ENCODE results near the gene IDH1. TPM values are rescaled to one million over a fixed set of nuclear protein-coding genes. Genes with fewer than 3 reads are reported as not detected.
A peak's percentile ranks its signal among the peaks of the same experiment; 100 is the strongest.

The IDH1 gene
- total and polyA plus RNA-seq, 10 of the 15 experiments (the other 5 are each of a cell fraction or from before 2014, with no cell fraction given): 39.0 to 114 (median 55.0) TPM

- peaks cover 8% of the 10 kb centered on the region for H3K4me1 ChIP-seq (ENCODE audit: control insufficient read depth, insufficient read depth, low read length)
- peak overlapping the region; percentile 86 for H3K4me3 ChIP-seq
- intact Hi-C loops (cut with micrococcal nuclease; ENCODE audit: unreplicated experiment) (loop anchor here (1.0 to 10.0 kb wide), 4 partner anchors 48 to 732 kb away; partner anchors contain the start of gene METTL21A), in situ Hi-C loops (cut with MboI) (no loop called here)
- FAIRE-seq (no peak), ATAC-seq (no peak), DNase-seq (ENCODE audit: low read depth, low spot score) (no peak)
- peak overlapping the region; percentile 57; the same call in 1 of the 2 replicates for H2AFZ ChIP-seq (ENCODE audit: control insufficient read depth, low read depth, low read length)
- SMC1A ChIA-PET (ENCODE audit: uncharacterized antibody, unreplicated experiment): interaction anchor here (0.7 to 8.9 kb wide), 11 partner anchors 8 to 642 kb away, joined by 3 to 77 read pairs (median 3); partner anchors contain the start of genes IDH1 and METTL21A
- H3K9me3 ChIP-seq (replicated peaks; ENCODE audit: control insufficient read depth, insufficient read depth, low read length): no peaks in the 10 kb centered on the region
- no peaks in the 10 kb centered on the region for H3K27me3 ChIP-seq (replicated peaks in 1 of 2; ENCODE audit: control insufficient read depth in 2 of 2, insufficient read depth in 2 of 2, low read length in 1 of 2)
- peak overlapping the region; percentile 86 for H3K9ac ChIP-seq (ENCODE audit: control insufficient read depth, insufficient read depth, low read length)
- no peaks in the 10 kb centered on the region for H4K20me1 ChIP-seq (ENCODE audit: control insufficient read depth, insufficient read depth)
- BruUV-seq (replicated peaks): TSS peak; percentile 72
- CTCF ChIA-PET: interaction anchor here (1.0 to 6.2 kb wide), 6 partner anchors 9 to 53 kb away, joined by 3 to 69 read pairs (median 4); partner anchors contain the start of gene IDH1
- H3K4me2 ChIP-seq (ENCODE audit: control insufficient read depth, insufficient read depth): peak overlapping the region; percentile 88
- H3K79me2 ChIP-seq (ENCODE audit: control insufficient read depth, insufficient read depth, low read length): peaks cover 39% of the 10 kb centered on the region
- WGBS (ENCODE audit: insufficient coverage, insufficient replicate concordance, low lambda C conversion rate, missing lambda C conversion rate): 4% methylated on average over 3 of the region's 3 CpGs
- POLR2A ChIA-PET: interaction anchor here (1.1 to 5.7 kb wide), 7 partner anchors 8 to 53 kb away, joined by 3 to 68 read pairs (median 6); partner anchors contain the start of gene IDH1
- RAD21 ChIA-PET (ENCODE audit: unreplicated experiment): interaction anchor here (0.7 to 5.3 kb wide), 12 partner anchors 11 to 91 kb away, joined by 3 to 43 read pairs (median 4); partner anchors contain the start of gene IDH1
- H3K27ac ChIP-seq (ENCODE audit: control insufficient read depth, insufficient read depth): peak overlapping the region; percentile 93
- H3K36me3 ChIP-seq (ENCODE audit: control insufficient read depth in 2 of 2, insufficient read depth in 2 of 2, low read length in 1 of 2): no peaks in the 10 kb centered on the region
- TF ChIP-seq PAX5 (IDR thresholded peaks at IDR 0.05; ENCODE audit: borderline replicate concordance, low read depth, low read length): no peak
- TF ChIP-seq, protein P1, sequence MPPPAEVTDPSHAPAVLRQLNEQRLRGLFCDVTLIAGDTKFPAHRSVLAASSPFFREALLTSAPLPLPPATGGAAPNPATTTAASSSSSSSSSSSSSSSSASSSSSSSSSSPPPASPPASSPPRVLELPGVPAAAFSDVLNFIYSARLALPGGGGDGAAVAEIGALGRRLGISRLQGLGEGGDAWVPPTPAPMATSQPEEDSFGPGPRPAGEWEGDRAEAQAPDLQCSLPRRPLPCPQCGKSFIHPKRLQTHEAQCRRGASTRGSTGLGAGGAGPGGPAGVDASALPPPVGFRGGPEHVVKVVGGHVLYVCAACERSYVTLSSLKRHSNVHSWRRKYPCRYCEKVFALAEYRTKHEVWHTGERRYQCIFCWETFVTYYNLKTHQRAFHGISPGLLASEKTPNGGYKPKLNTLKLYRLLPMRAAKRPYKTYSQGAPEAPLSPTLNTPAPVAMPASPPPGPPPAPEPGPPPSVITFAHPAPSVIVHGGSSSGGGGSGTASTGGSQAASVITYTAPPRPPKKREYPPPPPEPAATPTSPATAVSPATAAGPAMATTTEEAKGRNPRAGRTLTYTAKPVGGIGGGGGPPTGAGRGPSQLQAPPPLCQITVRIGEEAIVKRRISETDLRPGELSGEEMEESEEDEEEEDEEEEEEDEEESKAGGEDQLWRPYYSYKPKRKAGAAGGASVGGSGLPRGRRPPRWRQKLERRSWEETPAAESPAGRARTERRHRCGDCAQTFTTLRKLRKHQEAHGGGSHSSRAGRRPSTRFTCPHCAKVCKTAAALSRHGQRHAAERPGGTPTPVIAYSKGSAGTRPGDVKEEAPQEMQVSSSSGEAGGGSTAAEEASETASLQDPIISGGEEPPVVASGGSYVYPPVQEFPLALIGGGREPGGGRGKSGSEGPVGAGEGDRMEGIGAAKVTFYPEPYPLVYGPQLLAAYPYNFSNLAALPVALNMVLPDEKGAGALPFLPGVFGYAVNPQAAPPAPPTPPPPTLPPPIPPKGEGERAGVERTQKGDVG (CRISPR knock-in tag; IDR thresholded peaks at IDR 0.05): no peak
- no peak for TF ChIP-seq ZNF592 (IDR thresholded peaks at IDR 0.05)
- no peak for TF ChIP-seq WRNIP1 (IDR thresholded peaks at IDR 0.05; ENCODE audit: borderline replicate concordance, low read depth, low read length)
- TF ChIP-seq YY1 (IDR thresholded peaks at IDR 0.05; ENCODE audit: low read depth, low read length): no peak
- no peak for TF ChIP-seq RAD21 (IDR thresholded peaks at IDR 0.05; ENCODE audit: insufficient read depth, low read depth, low read length)
- TF ChIP-seq KDM1A (IDR thresholded peaks at IDR 0.05; ENCODE audit: borderline replicate concordance): no peak
- no peak for TF ChIP-seq TAF1 (IDR thresholded peaks at IDR 0.05; ENCODE audit: borderline replicate concordance, low read depth, low read length)
- no peak for TF ChIP-seq JUND (IDR thresholded peaks at IDR 0.05; ENCODE audit: low read depth, low read length)
- TF ChIP-seq ZNF384 (IDR thresholded peaks at IDR 0.05; ENCODE audit: borderline replicate concordance, low read depth, low read length): no peak
- no peak for TF ChIP-seq TCF3 (IDR thresholded peaks at IDR 0.05; ENCODE audit: borderline replicate concordance, insufficient read depth, low read depth, low read length)
- TF ChIP-seq, protein P2, sequence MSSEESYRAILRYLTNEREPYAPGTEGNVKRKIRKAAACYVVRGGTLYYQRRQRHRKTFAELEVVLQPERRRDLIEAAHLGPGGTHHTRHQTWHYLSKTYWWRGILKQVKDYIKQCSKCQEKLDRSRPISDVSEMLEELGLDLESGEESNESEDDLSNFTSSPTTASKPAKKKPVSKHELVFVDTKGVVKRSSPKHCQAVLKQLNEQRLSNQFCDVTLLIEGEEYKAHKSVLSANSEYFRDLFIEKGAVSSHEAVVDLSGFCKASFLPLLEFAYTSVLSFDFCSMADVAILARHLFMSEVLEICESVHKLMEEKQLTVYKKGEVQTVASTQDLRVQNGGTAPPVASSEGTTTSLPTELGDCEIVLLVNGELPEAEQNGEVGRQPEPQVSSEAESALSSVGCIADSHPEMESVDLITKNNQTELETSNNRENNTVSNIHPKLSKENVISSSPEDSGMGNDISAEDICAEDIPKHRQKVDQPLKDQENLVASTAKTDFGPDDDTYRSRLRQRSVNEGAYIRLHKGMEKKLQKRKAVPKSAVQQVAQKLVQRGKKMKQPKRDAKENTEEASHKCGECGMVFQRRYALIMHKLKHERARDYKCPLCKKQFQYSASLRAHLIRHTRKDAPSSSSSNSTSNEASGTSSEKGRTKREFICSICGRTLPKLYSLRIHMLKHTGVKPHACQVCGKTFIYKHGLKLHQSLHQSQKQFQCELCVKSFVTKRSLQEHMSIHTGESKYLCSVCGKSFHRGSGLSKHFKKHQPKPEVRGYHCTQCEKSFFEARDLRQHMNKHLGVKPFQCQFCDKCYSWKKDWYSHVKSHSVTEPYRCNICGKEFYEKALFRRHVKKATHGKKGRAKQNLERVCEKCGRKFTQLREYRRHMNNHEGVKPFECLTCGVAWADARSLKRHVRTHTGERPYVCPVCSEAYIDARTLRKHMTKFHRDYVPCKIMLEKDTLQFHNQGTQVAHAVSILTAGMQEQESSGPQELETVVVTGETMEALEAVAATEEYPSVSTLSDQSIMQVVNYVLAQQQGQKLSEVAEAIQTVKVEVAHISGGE (CRISPR knock-in tag; IDR thresholded peaks at IDR 0.05): no peak
- no peak for TF ChIP-seq KAT2A (conservative IDR thresholded peaks at IDR 0.05; ENCODE audit: control insufficient read depth, low read depth, low read length)
Observed at GRCh38 chr2:208266936-208267335, 12.1 kb upstream of the IDH1 start.
